ENCODE data around the gene CDC7.

- TF ChIP-seq CSRNP3 (CRISPR knock-in tag; IDR thresholded peaks at IDR 0.05) (no peak), ZFP30 (CRISPR knock-in tag; IDR thresholded peaks at IDR 0.05) (no peak)
These were observed 2.6 kb upstream of the CDC7 start for GRCh38 chr1:91498035-91498434.
